Endothelial cell of umbilical vein (primary cell): ENCODE results near the gene PIK3CG. TPM values are rescaled to one million over a fixed set of nuclear protein-coding genes. Genes with fewer than 3 reads are reported as not detected.

Experiments used
- BruUV-seq: library from RNA; stranded (reverse); fragments of 400-500 nt; replicated peaks from 2 replicates; lab custom pipeline; 2021; lab: Mats Ljungman, UMichigan
- CTCF ChIA-PET: fragments of 300-600, 350-600 bp; sonication (Branson Sonifier 250); formaldehyde crosslinking; loops from one replicate; lab custom pipeline; 2021; ENCODE audit warnings: antibody characterized with exemption, inconsistent platforms; lab: Charles Lee
- POLR2A ChIA-PET: fragments of 300-600, 350-600 bp; sonication (Branson Sonifier 250); formaldehyde crosslinking; loops from one replicate; lab custom pipeline; 2021; ENCODE audit warnings: antibody characterized with exemption, inconsistent platforms; lab: Charles Lee
- DNase-seq: peaks from one replicate; pipeline ENCODE4 v3.0.0-alpha.2; 2011; ENCODE audit warnings: low read depth, low spot score
- FAIRE-seq: peaks from 2 replicates; lab custom pipeline; 2011; peaks lifted over from hg19 to GRCh38; lab: Jason Lieb, UNC
- H2AFZ ChIP-seq: 2 replicates; pipeline ENCODE4 v1.6.0; 2012; ENCODE audit warnings: low read depth, low read length, control low read depth, inconsistent platforms
- H3K27ac ChIP-seq: 2 replicates; pipeline ENCODE4 v1.5.1; 2011; ENCODE audit warnings: low read depth, mild to moderate bottlenecking, control low read depth, low read length, moderate library complexity; ENCODE audit not compliant: insufficient read depth
- H3K27me3 ChIP-seq, 2 experiments: 2 replicates each; pipeline versions ENCODE4 v1.6.0 to v1.6.1; 2011; ENCODE audit warnings: low read length in 2 of 2, mixed read lengths in 1 of 2; ENCODE audit not compliant: control insufficient read depth in 2 of 2, insufficient read depth in 2 of 2
- H3K36me3 ChIP-seq, 2 experiments: 2 replicates in 1 of 2; 3 replicates in 1 of 2; pipeline ENCODE4 v1.5.1; 2011; ENCODE audit warnings: low read length in 2 of 2, mild to moderate bottlenecking in 1 of 2, moderate library complexity in 1 of 2; ENCODE audit not compliant: control insufficient read depth in 2 of 2, insufficient read depth in 2 of 2; ENCODE audit errors: extremely low read depth in 1 of 2
- H3K4me1 ChIP-seq: 3 replicates; pipeline ENCODE4 v1.5.1; 2011; ENCODE audit warnings: mild to moderate bottlenecking, low read length; ENCODE audit not compliant: control insufficient read depth, insufficient read depth; ENCODE audit errors: extremely low read depth
- H3K4me2 ChIP-seq: 2 replicates; pipeline ENCODE4 v1.6.1; 2011; ENCODE audit warnings: low read length, control low read depth, mixed read lengths; ENCODE audit not compliant: insufficient read depth
- H3K4me3 ChIP-seq, 3 experiments: fragments of 200-600 bp in 1 of 3; sonication (generic), shearing (Covaris generic) in 1 of 3; replicated peaks in 1 of 3; 2 replicates each; pipeline ENCODE4 v1.5.1; 2011 to 2016; ENCODE audit warnings: control low read depth in 3 of 3, low read length in 3 of 3, mild to moderate bottlenecking in 2 of 3, inconsistent platforms in 1 of 3, low read depth in 1 of 3, moderate library complexity in 1 of 3; ENCODE audit not compliant: insufficient read depth in 1 of 3
- H3K79me2 ChIP-seq: 2 replicates; pipeline ENCODE4 v1.6.0; 2012; ENCODE audit warnings: low read length, inconsistent platforms; ENCODE audit not compliant: control insufficient read depth, insufficient read depth
- H3K9ac ChIP-seq: replicated peaks from 2 replicates; pipeline ENCODE3; 2011; ENCODE audit warnings: low read length, control low read depth; ENCODE audit not compliant: insufficient read depth; ENCODE audit errors: extremely low read depth
- H3K9me1 ChIP-seq: replicated peaks from 3 replicates; pipeline ENCODE4 v1.6.0; 2011; ENCODE audit warnings: mild to moderate bottlenecking, low read length; ENCODE audit not compliant: control insufficient read depth, insufficient read depth; ENCODE audit errors: extremely low read depth
- H3K9me3 ChIP-seq: replicated peaks from 2 replicates; pipeline ENCODE4 v1.5.1; 2012; ENCODE audit warnings: low read length, inconsistent platforms; ENCODE audit not compliant: control insufficient read depth, insufficient read depth
- H4K20me1 ChIP-seq: replicated peaks from 2 replicates; pipeline ENCODE3; 2011; ENCODE audit warnings: mild to moderate bottlenecking, low read length; ENCODE audit not compliant: control insufficient read depth, insufficient read depth; ENCODE audit errors: extremely low read depth
- CTCF ChIP-seq, 2 donors: IDR thresholded peaks; 1 replicate in 1 of 2; 2 replicates in 1 of 2; pipeline ENCODE4 v1.5.1; 2011; ENCODE audit warnings: low read length in 2 of 2, mild to moderate bottlenecking in 2 of 2, moderate library complexity in 2 of 2, control low read depth in 1 of 2, inconsistent platforms in 1 of 2, low read depth in 1 of 2; ENCODE audit not compliant: insufficient read depth in 1 of 2; ENCODE audit errors: extremely low read depth in 1 of 2
- EZH2 ChIP-seq: IDR thresholded peaks from 2 replicates; pipeline ENCODE4 v1.6.1; 2012; ENCODE audit warnings: borderline replicate concordance, low read depth, mild to moderate bottlenecking, moderate library complexity, low read length, inconsistent platforms; ENCODE audit not compliant: severe bottlenecking
- FOS ChIP-seq: IDR thresholded peaks from 2 replicates; pipeline ENCODE4 v1.6.1; 2011; ENCODE audit warnings: mild to moderate bottlenecking, low read length, moderate library complexity, borderline replicate concordance; ENCODE audit not compliant: insufficient read depth
- GATA2 ChIP-seq: IDR thresholded peaks from 2 replicates; pipeline ENCODE4 v1.7.0; 2011; ENCODE audit warnings: low read depth, mild to moderate bottlenecking, moderate library complexity, mixed read lengths, low read length; ENCODE audit not compliant: insufficient read length, insufficient read depth
- JUN ChIP-seq: IDR thresholded peaks from 2 replicates; pipeline ENCODE4 v1.6.1; 2011; ENCODE audit warnings: borderline replicate concordance, low read depth; ENCODE audit not compliant: insufficient read length, insufficient read depth
- MAX ChIP-seq: IDR thresholded peaks from 2 replicates; pipeline ENCODE4 v1.6.1; 2011; ENCODE audit not compliant: insufficient read depth, insufficient read length
- MYC ChIP-seq: IDR thresholded peaks from one replicate; pipeline ENCODE4 v1.6.1; 2011; ENCODE audit warnings: mild to moderate bottlenecking, low read depth, low read length
- POLR2A ChIP-seq: IDR thresholded peaks from 2 replicates; pipeline ENCODE4 v1.6.1; 2012; ENCODE audit warnings: low read depth, mild to moderate bottlenecking, control low read depth, low read length
- POLR2AphosphoS5 ChIP-seq: IDR thresholded peaks from 2 replicates; pipeline ENCODE4 v1.6.1; 2012; ENCODE audit warnings: low read depth, mild to moderate bottlenecking, control low read depth, low read length, moderate library complexity; ENCODE audit not compliant: insufficient read depth
- dilution Hi-C: fragments of 300-500 bp; cut with MboI; formaldehyde crosslinking; loops from one replicate; pipeline ENCODE4 v1.15.0; 2019; ENCODE audit warnings: low sequenced_read_pairs; ENCODE audit not compliant: extremely low pct_ligation_motif_present
- intact Hi-C: fragments of 100-400 bp; cut with micrococcal nuclease; formaldehyde crosslinking; loops from one replicate; pipeline ENCODE4 v1.10.0; 2022
- polyA plus RNA-seq, 4 experiments: library from polyadenylated mRNA; depleted of rRNA in 3 of 4; stranded (reverse) in 3 of 4; unstranded in 1 of 4; fragments of >200 nt; gene quantifications; 2 replicates each; pipeline versions ENCODE4 v1.2.1 to v1.2.3, GENCODE V29; 2011 to 2012; ENCODE audit warnings: missing spikeins in 1 of 4
- total RNA-seq: library from RNA; stranded (reverse); gene quantifications from 2 replicates; pipeline ENCODE4 v1.2.3, GENCODE V29; 2021

PIK3CG gene
- total and polyA plus RNA-seq, 2 donors (not counting 3 experiments of a cell fraction or from before 2014, with no cell fraction given) = 1.2 to 6.2 TPM

GRCh38 chr7:106952658-106953231 is 87.7 kb downstream of the PIK3CG start:
- TF ChIP-seq CTCF (IDR thresholded peaks at IDR 0.05; ENCODE audit: extremely low read depth in 1 of 2, insufficient read depth in 1 of 2, low read depth in 1 of 2, low read length in 2 of 2) (no peak), JUN (no peak), FOS (no peak), POLR2AphosphoS5 (no peak)
- CTCF ChIA-PET = no interaction called here
- Histone ChIP-seq H2AFZ (no peak overlapping the region), H3K9ac (no peak overlapping the region), H3K4me1 (no peaks in the 10 kb centered on the region), H3K36me3 (no peaks in the 10 kb centered on the region), H3K27ac (no peak overlapping the region), H3K9me3 (no peaks in the 10 kb centered on the region), H3K4me3 (no peak overlapping the region), H3K27me3 (peaks cover 5 to 15% of the 10 kb centered on the region in 2 experiments), H3K9me1 (no peaks in the 10 kb centered on the region), H3K79me2 (no peaks in the 10 kb centered on the region), H3K4me2 (no peak overlapping the region), H4K20me1 (no peaks in the 10 kb centered on the region)
- intact Hi-C loops = no loop called here
- POLR2A ChIA-PET = no interaction called here
- dilution Hi-C loops = no loop called here
- BruUV-seq = no TSS peak
- no peak for FAIRE-seq
- no peak for DNase-seq

GRCh38 chr7:106954840-106955239 is 89.8 kb downstream of the PIK3CG start:
- no peak overlapping the region for H3K27ac ChIP-seq
- ChIA-PET POLR2A (no interaction called here), CTCF (interaction anchor here (4.1 kb wide), 1 partner anchor 8 kb away, joined by 20 read pairs; no protein-coding TSS in a partner anchor)
- no peak overlapping the region for H3K4me3 ChIP-seq
- H3K9me1 ChIP-seq = no peaks in the 10 kb centered on the region
- H3K9ac ChIP-seq = no peak overlapping the region
- H3K4me2 ChIP-seq = no peak overlapping the region
- H3K9me3 ChIP-seq = no peaks in the 10 kb centered on the region
- H4K20me1 ChIP-seq = no peaks in the 10 kb centered on the region
- H2AFZ ChIP-seq = no peak overlapping the region
- DNase-seq (no peak), FAIRE-seq (no peak)
- no peaks in the 10 kb centered on the region for H3K36me3 ChIP-seq
- TF ChIP-seq POLR2AphosphoS5 (no peak), MAX (no peak), CTCF (IDR thresholded peaks at IDR 0.05; ENCODE audit: extremely low read depth in 1 of 2, insufficient read depth in 1 of 2, low read depth in 1 of 2, low read length in 2 of 2) (no peak), MYC (no peak), EZH2 (no peak), POLR2A (no peak), FOS (no peak), JUN (no peak), GATA2 (no peak)
- intact Hi-C loops = no loop called here
- BruUV-seq = no TSS peak
- H3K27me3 ChIP-seq = peaks cover 3 to 15% of the 10 kb centered on the region in 2 experiments
- no peaks in the 10 kb centered on the region for H3K4me1 ChIP-seq
- dilution Hi-C loops = no loop called here
- no peaks in the 10 kb centered on the region for H3K79me2 ChIP-seq
